ENCODE data around the gene SLC6A11. TPM values are rescaled to one million over a fixed set of nuclear protein-coding genes. Genes with fewer than 3 reads are reported as not detected.

The SLC6A11 gene
- total RNA-seq, 1 donor from 2014 or later = not detected

DNA sequence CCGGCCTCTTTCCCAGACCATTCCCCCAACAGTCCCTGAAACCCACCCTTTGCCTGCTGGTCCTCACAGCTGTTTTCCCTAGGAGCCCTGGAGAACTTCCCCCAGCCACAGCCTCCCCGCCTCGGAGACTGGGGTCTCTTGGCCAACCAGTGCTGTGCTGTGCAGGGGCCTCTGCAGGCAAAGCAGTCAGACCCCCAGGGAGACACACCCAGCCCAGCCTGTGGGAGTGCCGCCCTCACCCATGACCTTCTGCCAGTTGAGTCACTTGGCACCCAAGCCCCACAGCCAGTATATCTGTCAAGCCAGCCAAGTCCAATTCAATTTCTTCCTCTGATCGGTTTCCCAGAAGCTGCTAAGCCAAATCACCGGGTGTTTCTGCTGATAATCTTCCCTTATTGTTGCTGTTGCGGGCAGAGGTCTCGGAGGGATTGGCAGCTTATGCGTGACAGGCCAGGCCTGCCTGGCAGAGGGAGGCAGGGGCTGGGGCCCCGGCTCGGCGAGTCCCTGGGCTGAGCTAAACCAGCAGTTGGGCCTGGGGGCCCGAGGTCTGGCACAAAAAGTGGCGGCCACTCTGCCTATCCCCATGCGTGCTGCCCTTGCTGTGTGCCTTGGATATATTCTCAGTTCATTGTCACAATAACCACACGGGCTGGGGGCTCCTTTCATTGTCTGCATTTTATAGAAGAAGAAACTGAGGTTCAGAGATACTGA lies 110.9 kb downstream of the SLC6A11 start:
- TF ChIP-seq, protein P1, sequence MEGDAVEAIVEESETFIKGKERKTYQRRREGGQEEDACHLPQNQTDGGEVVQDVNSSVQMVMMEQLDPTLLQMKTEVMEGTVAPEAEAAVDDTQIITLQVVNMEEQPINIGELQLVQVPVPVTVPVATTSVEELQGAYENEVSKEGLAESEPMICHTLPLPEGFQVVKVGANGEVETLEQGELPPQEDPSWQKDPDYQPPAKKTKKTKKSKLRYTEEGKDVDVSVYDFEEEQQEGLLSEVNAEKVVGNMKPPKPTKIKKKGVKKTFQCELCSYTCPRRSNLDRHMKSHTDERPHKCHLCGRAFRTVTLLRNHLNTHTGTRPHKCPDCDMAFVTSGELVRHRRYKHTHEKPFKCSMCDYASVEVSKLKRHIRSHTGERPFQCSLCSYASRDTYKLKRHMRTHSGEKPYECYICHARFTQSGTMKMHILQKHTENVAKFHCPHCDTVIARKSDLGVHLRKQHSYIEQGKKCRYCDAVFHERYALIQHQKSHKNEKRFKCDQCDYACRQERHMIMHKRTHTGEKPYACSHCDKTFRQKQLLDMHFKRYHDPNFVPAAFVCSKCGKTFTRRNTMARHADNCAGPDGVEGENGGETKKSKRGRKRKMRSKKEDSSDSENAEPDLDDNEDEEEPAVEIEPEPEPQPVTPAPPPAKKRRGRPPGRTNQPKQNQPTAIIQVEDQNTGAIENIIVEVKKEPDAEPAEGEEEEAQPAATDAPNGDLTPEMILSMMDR (conservative IDR thresholded peaks at IDR 0.05; ENCODE audit: low read depth, low read length) = no peak
- H3K4me3 ChIP-seq (ENCODE audit: low read depth, low read length) = no peak overlapping the region
- no peak for DNase-seq (ENCODE audit: low read depth)

DNA sequence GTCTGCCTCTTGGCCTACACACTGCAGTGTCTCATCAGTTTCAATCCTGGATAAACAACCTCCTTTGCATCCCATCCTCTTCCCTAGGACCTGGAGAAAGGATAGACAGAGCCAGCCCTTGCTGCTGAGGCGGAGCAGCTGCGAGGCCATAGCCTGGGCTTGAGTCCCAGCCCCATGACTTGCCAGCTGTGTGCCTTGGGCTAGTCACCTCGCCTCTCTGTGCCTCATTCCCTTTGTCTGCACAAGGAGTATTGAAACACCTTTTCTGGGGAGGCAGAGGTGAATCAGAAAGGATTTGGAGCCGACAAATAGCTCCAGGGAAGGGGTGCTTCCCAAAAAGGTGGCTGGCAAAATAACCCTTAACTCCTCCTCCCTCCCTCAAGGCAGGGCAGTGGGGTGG lies 111.5 kb downstream of the SLC6A11 start:
- TF ChIP-seq, protein P1 (conservative IDR thresholded peaks at IDR 0.05; ENCODE audit: low read depth, low read length) = no peak
- no peak for DNase-seq (ENCODE audit: low read depth)
- H3K4me3 ChIP-seq (ENCODE audit: low read depth, low read length) = no peak overlapping the region

GRCh38 chr3:10928407-10928960 lies 112.5 kb downstream of the SLC6A11 start:
- H3K4me3 ChIP-seq (ENCODE audit: low read depth, low read length) = no peak overlapping the region
- DNase-seq (ENCODE audit: low read depth) = no peak
- TF ChIP-seq, protein P1 (conservative IDR thresholded peaks at IDR 0.05; ENCODE audit: low read depth, low read length) = no peak

- DNase-seq (ENCODE audit: low read depth) = no peak
- TF ChIP-seq, protein P1 (conservative IDR thresholded peaks at IDR 0.05; ENCODE audit: low read depth, low read length) = no peak
- no peak overlapping the region for H3K4me3 ChIP-seq (ENCODE audit: low read depth, low read length)
These were observed 113.0 kb downstream of the SLC6A11 start for GRCh38 chr3:10928961-10929471.

- no peak overlapping the region for H3K4me3 ChIP-seq (ENCODE audit: low read depth, low read length)
- no peak for DNase-seq (ENCODE audit: low read depth)
- TF ChIP-seq, protein P1 (conservative IDR thresholded peaks at IDR 0.05; ENCODE audit: low read depth, low read length) = no peak
These were observed 114.1 kb downstream of the SLC6A11 start for GRCh38 chr3:10929978-10930665.

DNA sequence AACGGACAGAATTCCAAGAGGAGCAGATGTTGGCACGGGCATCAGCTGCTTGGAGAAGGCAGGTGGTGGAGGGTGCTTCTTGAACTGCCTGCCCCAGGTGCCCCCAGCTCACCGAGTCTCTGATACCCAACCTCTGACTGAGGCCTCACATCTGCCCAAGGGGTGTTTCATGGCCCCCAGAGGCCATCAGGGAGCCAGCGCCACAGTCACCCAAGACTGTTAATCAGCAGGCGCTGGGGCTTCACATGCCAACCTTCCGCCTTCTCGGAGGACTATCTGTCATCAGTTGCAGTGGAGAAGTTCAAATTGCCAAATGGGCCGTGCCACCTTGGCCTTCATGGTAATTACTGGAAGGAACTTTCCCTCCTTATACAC lies 114.6 kb downstream of the SLC6A11 start:
- no peak for DNase-seq (ENCODE audit: low read depth)
- TF ChIP-seq, protein P1 (conservative IDR thresholded peaks at IDR 0.05; ENCODE audit: low read depth, low read length) = no peak
- H3K4me3 ChIP-seq (ENCODE audit: low read depth, low read length) = no peak overlapping the region

Measured in epithelial cell of proximal tubule (primary cell).